GM12864 (cell line): Measurements from ENCODE around the gene EIF4E3.

Experiments used
- DNase-seq: peaks from one replicate; pipeline ENCODE4 v3.0.0-alpha.2; 2011; ENCODE audit warnings: low read depth
- H3K4me3 ChIP-seq: 2 replicates; pipeline ENCODE4 v1.5.1; 2011; ENCODE audit warnings: mild to moderate bottlenecking, low read depth, low read length, control low read depth
- TF ChIP-seq, protein P1 (sequence below): IDR thresholded peaks from 2 replicates; pipeline ENCODE4 v1.5.1; 2011; ENCODE audit warnings: low read depth, mild to moderate bottlenecking, moderate library complexity, low read length, control low read depth, inconsistent platforms; ENCODE audit errors: missing control alignments

Gene EIF4E3

DNA sequence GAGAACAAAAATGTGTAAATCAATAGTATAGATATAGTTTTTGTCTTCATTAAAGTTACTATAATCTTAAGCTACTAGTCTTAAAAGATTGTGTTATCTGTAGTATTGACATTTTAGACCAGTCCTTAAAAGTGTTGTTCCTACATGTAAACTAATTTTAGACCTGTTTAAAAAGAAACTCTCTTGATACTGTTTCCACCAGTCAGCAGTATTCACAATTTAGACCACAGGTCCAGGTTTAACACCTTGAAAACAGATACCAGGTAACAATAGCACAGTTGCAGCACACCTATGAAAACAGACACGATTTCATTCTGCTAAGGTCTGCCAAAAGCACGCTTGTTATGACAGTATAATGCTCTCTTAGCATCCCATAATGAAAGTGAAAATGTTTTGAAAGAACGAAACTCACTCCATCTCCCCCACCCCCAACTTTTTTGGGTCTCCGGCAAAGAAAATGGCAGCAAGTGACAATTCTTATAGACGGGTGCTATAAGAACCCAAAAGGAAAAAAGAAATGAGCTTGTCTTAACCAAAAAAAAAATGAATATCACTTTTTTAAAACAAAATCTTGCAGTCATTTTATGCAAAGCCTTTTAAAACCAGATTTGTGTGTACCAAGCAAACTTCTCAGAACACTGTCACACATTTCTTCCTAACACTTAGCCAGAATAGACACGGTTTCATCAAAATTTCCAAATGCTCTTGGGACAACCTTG is 1.6 kb downstream of the EIF4E3 start:
- TF ChIP-seq, protein P1, sequence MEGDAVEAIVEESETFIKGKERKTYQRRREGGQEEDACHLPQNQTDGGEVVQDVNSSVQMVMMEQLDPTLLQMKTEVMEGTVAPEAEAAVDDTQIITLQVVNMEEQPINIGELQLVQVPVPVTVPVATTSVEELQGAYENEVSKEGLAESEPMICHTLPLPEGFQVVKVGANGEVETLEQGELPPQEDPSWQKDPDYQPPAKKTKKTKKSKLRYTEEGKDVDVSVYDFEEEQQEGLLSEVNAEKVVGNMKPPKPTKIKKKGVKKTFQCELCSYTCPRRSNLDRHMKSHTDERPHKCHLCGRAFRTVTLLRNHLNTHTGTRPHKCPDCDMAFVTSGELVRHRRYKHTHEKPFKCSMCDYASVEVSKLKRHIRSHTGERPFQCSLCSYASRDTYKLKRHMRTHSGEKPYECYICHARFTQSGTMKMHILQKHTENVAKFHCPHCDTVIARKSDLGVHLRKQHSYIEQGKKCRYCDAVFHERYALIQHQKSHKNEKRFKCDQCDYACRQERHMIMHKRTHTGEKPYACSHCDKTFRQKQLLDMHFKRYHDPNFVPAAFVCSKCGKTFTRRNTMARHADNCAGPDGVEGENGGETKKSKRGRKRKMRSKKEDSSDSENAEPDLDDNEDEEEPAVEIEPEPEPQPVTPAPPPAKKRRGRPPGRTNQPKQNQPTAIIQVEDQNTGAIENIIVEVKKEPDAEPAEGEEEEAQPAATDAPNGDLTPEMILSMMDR = no peak
- DNase-seq = no peak
- no peak overlapping the region for H3K4me3 ChIP-seq

DNA sequence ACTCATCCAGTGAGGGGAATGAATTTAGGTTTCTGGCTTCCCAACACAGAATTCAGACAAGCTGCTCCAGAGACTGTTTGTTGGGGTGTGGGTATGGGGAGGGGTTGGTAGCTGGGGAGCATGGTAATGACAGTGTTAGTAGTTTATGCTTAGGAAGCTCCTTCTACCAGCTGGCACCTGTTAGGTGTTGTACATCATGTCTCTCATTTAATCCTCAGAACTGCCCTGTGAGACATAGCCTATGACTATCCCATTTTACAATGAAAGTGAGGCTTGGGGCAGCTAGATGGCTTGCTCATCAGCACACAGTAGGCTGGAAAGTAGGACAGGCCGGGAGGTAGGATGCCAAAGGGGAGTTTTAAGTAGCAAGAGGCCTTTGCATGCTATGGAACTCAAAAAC is 2.5 kb downstream of the EIF4E3 start:
- TF ChIP-seq, protein P1 = no peak
- no peak overlapping the region for H3K4me3 ChIP-seq
- DNase-seq = no peak

DNA sequence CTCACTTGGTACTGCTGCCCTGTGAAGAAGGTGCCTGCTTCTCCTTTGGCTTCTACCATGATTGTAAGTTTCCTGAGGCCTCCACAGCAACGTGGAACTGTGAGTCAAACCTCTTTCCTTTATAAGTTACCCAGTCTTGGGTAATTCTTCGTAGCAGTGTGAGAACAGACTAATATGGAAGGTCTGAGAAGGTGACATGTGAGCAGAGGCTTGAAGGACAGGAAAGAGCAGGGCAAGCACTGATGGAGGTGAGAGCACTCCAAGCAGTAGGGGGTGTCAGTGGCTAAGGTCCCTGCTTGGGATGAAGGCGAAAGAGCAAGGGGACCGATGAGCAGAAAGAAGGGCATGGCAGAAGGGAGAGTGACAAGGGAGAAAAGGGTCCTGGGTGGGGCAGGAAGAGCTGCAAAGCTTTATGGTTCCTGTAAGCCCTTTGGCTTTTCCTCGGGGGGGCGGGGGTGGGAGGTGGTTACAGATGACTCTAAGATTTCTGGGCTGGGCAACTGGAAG is 3.5 kb downstream of the EIF4E3 start:
- TF ChIP-seq, protein P1 = no peak
- no peak overlapping the region for H3K4me3 ChIP-seq
- no peak for DNase-seq

DNA sequence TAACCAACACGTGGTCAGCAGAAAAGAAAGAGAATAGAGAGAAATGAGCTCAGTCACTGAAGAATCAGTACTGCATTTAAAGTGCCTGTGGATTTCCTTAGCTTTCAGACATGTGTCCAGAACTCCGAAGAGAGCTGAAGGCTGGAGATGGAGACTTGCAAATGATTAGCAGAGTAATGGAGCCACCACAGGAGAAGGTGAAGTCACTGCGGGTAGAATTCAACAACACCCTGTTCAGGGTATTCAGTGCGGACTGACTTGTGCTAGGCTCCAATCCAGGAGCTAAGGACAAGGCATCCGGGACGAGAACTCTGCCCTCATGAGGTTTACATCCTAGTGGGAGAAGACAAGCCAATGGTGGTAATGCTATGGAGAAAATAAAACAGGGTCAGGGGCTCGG is 4.2 kb downstream of the EIF4E3 start:
- TF ChIP-seq, protein P1 = no peak
- no peak overlapping the region for H3K4me3 ChIP-seq
- no peak for DNase-seq

DNA sequence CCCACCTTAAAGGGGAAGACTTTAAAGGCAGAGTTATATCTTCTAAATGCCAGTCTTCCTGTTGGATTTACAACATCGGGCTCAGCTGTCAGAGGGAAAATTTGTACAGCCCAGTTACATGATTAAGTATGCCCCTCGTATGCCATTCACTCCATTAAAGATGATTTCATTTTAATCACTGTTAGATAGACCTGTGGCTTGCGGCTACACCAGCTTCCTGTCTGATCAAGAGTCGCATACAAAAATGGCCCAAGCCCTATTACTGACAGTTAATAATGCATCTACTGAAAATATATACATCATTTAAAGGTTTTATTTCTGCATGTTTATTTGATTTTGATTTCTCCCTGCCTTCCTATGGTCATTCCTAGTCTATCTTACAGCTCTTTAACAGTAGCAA is 7.1 kb downstream of the EIF4E3 start:
- DNase-seq = no peak
- TF ChIP-seq, protein P1 = no peak
- no peak overlapping the region for H3K4me3 ChIP-seq

DNA sequence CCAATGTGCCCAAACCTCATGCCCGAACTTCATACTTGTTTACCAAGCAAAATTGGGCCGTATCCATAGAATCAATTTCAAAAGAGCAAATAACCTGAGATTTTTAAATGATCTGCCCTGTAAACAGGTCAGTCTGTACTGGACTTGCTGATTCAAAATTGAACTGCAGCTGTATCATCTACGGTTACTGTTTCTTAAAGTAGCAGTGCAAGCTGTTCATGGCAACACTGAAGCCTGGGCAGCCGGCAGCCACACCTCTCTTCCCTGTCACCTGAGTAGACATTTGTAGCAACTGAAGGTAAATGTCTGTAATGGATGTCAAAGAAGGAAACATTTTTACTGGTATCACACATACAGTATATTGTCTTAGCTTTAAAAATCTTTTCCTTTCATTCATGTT is 10.6 kb downstream of the EIF4E3 start:
- TF ChIP-seq, protein P1 = no peak
- H3K4me3 ChIP-seq = no peak overlapping the region
- DNase-seq = no peak

DNA sequence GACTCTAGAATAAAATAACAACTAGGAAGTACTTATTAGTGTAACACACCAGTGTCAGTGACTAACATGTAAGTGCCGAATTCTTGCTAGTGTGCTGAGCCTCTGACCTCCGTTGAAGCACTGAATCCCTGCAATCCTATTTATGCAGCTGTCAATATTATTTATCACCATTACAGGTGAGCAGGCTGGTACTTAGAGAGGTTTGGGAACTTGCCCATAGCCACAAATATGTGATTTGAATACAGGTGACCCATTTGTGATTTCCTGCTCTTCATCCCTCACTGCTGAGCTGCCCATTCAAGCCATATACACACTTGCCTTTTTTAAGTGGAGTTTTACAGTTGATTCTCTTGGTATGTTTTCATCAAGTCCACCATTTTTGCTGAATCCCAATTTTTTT is 12.2 kb downstream of the EIF4E3 start:
- no peak overlapping the region for H3K4me3 ChIP-seq
- TF ChIP-seq, protein P1 = no peak
- no peak for DNase-seq
